Activated CD4-positive, alpha-beta T cell treated with anti-CD3 and anti-CD28 coated beads for 48 hours (primary cell): ENCODE results near the gene DAPL1.

Source experiments
- DNase-seq: peaks from one replicate; pipeline ENCODE4 v3.0.0-alpha.2; 2020

DAPL1 gene

DNA sequence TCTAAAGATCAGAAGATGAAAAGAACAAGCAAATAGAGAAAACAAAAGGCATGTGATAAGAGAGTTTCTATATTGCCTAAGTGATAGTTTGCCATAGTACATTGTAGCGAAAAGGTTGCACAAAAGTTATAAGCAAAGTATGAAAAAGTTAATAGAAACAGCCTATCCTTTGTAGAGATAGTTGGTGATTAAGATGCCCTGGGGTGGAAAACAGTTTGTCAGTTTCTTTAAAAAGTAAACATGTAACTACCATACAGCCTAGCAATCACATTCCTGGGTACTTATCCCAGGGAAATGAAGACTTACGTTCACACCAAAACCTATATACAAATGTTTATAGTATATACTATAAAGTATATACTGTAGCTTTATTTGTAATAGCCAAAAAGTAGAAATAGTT lies 16.9 kb upstream of the DAPL1 start:
- DNase-seq: no peak

DNA sequence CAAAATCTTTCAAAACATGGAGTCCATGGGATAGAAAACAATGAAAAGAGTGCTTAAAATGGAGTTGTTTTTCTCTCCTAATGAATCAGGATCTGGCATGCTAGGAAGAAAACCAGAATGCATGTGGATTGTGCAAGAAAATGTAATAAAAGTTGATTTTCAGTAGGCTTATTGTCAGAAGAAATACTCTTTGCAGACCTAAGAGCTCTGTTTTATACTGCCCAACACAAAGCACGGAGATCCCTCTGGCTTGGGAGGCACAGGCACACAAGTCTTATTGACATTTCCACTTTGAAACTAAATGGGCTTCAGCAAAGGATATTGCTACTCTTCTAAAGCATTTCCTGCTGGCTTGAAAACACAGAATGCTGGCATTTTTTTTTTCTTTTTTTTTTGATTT lies 15.5 kb upstream of the DAPL1 start:
- DNase-seq: no peak

DNA sequence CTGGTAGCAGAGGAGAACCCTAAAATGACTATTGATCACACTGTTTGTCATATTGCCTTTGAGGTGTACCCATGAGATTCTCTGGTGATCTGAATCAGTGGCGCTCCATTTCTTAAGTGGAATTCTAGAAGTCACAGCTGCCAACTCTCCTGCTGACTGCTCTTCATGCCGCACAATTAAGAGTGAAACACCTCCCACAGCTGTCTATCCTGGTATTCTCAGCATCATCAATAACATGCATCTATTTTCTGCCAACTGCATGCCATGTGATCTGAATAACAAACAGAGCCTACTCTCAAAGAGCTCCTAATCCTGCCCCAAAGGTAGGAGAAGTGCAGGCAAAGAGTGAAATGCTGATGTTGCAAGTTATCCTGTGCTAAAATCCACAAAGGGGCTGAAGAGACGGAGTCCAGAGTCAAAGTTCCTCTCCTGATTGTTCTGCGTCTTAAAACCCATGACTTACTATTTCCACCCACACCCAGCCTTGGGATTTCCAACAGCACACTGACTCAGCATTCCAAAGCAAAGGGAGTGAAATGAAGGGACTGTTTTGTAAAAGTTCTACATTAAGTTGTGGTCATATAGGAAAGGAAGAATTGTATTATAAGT lies 13.7 kb upstream of the DAPL1 start:
- DNase-seq: no peak

DNA sequence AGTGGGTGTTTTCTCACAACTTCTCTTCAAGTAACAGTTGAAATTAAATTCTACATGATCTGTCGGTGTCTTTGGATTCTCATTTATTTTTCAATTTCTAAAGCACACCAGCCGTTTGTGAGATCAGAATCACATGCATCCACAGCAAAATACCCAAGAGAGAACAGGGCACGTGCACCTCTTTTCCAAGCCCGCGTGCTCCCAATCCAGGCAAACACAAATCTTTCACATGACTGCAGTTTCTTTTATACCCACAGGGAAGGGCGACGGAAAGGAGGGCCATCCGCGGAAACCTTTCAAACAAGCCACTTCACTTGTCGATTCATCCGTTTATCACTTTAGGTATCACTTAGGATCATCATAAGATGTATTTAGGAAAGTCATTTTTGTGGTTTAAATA lies 13.0 kb upstream of the DAPL1 start:
- no peak for DNase-seq

DNA sequence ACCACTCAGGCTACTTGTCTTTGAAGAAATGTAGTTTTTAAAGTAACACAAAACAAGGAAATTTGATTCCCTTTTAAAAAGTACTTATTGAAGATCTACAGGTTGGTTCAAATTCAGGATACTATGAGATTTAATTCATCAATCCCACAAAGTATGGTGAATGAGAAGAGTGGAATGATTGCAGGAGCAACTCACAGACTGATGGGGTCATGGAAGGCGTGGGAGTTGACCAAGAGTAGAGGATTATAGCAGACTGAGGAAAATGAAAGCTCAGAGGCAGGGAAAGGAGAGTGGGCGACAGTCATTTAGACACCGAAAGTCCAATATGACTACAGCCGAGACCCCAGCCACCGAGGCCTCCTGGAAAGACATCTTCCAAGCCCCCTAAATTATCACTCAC lies 12.5 kb upstream of the DAPL1 start:
- no peak for DNase-seq

DNA sequence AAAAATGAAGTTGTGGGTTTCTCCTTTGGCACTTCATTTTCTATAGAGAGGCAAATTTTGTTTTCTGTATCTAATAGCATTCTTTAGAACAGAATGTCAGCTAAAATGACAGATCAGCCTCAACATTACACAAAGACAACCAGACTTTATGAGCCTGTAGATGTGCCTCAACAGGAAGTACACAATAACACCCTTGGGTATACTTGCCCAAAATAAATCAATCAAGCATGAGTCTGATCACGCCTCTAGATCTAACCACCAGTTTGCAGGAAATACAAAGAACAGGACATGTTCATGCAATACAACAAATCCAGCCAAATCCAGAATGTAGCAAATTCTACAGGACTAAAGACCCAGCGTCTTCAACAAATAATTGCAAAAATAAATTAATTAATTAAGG lies 11.2 kb upstream of the DAPL1 start:
- DNase-seq: no peak

DNA sequence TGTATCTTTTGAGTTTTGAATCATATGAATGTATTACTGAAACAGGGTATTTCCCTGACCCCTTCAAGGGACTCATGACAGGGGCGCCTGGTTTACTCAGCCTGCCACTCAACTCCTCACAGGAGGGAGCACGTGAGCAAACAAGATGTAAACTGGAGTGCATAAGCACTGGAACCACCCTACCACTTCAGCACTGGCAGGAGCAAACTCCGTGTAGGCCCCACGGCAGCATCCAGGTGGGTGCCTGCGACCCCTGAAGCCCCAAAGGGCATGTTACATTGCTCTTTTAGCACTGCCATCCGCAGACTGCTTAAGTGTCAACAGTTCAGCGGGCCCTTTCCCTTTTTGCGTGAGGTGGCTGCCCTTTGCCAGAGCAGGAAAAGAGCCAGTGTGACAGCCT lies 8.2 kb upstream of the DAPL1 start:
- DNase-seq: no peak

DNA sequence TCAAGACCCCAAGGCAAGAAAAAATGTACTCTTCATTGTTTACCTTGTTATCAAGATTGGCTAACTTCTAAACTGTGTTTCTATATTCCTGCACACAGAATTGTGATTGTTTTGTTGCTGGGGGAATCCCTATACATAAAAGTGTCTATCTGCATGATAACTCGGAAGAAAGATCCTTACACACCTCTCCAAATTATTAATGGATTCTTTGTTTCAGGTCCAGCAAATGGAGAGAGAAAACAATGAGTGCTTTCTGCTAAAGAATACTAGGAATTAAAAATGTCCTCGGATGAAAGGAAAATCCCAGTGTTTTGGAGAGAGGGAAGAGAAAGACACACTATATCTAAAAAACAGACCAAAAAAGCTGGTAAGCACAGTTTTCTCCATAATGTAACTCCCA lies 6.2 kb upstream of the DAPL1 start:
- no peak for DNase-seq

DNA sequence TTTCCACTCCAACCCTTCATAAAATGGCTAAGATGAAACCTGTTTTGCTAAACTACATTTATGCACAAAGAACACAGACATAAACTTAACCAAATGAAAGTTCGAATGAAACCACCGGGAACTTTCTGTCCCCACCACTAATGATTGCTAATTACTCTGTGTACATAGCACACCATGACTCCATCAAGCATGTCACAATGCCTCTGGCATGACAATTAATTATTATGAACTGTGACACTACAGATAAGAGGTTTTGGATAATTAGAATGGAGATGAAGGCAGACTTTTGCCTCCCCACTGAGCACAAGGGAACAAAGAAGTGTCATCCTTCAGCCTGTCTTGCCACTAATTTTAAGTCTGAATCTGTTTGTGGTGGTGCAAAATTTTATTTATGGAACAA lies 1.5 kb downstream of the DAPL1 start:
- no peak for DNase-seq

DNA sequence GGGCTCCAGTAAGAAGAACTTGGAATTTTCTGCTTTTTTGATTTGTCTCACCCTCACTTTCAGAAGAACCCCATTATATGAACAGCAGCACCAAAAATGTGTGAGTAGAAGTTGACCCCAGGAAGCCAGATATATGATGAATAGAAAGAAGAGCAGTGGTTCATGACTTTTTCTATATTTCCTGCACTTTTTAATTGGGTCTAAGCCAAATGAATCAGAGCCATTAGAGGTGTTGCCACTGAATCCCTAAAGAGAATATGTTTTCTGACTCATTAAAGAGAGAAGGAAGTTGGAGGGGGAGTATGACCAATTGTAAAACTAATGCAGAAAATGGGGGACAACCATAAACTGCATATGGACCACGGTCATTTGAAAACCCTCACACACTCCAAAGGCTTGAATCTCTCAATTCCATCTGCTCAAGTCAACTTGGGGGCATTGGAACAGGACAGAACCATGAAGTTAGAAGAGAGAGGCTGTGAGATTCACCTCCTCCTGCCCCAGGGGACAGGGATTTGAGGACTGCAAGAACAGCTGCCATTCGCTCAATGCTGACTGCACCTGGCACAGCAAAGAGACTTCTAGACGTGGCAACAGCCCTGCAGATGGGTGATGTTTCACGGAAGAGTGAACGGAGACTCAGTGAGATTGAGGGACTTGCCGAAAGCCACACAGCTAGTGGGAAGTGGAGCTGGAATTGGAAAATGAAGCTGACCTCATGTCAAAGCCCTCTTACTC lies 3.0 kb downstream of the DAPL1 start:
- no peak for DNase-seq

DNA sequence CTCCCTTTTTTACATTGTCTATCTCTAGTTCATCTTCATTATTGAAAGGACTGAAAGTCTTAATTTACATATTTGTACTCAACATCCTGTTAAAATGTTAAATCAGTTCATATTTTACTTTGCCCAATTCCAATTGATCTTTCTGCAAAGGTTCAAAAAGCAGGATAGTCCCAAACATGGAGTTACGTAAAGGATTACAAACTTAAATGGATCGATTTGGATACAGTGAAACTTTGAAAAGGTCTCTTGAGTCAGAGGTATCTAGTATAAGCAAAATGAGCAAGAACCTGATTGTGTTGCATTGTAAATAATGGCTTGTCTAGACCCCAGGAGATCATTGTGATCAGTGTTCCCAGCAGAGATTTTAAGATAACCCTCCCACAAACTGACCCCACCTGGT lies 4.1 kb downstream of the DAPL1 start:
- DNase-seq: no peak

DNA sequence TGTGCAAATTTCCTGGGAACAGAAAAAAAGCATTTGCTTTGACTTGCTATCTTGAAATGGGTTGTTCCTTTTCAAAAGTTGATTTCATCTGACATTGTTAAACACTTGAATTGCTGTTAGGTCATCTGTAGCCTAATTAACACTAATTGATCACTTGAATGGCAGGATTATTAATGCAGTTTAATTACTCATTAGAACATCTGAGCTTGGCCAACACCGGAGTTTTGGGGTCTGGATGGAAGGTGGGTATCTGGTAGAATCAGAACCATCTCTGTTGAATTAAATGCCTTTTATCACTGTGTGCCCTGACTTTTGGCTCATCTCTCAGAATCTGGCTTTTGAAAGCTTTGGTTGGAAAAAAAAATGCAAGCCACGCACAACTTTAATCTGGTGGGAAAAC lies 8.4 kb downstream of the DAPL1 start:
- no peak for DNase-seq

DNA sequence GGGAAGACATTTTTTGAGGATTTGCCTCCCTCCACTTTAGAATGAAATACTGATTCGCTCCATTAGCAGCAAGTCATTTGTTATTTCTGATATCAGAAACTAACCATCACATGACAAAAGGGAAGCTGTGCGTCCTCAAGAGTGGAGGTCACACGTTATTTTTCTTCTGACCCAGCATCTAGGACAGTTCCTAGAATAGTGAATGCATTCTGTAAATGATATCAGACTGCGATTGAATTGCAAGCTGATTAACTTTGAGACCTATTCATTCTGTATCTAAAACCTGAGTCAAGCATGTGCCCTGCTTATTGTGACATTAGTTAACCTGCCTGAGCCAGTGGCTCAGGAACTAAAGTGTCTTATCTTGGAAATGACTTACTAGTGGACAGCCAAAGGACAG lies 10.1 kb downstream of the DAPL1 start:
- DNase-seq: no peak

DNA sequence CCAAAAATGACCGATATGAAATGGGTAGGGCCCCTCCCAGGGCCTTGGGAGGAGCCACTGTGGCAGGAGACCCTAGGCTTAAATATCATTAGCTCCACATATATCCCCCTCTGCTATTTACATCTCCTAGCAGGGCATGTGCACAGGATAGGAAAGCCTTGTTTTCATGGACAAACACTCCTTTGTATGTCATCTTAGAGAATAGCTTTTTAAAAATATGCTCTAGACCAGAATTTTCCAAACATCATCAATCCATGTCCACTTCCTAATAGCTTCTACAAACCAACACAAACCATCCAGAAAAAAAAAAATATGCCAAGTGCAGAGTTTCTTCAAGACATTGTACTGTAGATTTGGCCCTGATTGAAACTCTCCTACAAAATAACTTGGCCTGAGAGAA lies 10.8 kb downstream of the DAPL1 start:
- DNase-seq: no peak

DNA sequence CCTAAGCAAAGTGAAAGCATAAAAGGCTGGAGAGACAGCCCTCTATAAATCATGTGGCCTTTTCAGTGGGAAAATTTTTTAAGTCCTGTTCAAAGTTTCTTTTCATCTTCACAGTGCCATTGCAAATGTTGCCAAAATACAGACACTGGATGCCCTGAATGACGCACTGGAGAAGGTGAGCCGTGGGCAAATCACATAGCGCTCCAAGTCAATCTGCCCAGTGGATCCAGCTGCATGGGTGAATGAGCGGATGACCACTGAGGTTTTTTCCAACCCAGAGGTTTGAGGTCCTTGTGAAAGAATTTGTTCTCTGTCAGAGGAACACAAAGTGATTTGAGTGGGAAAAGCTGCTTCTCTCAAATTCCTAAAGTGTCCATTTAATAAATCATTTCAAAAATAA lies 11.8 kb downstream of the DAPL1 start:
- DNase-seq: no peak

DNA sequence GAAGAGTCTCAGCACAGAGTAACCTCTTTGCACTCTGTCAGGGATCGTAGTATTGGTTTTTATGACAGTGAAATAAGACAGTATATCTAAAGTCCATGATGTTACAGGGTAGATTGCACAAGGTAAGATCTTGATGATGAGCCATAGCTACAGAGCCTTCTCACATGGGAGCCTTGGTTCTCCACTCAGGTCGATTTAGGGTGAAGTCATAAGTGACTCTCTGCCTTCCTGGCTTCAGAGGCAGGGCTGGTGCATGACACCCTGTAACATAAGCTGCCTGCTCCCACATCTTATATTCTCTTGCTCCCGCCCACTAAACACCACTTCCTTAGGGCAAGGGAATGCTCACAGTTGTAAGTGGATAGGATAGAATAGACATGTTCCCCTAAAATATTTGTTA lies 13.3 kb downstream of the DAPL1 start:
- DNase-seq: no peak

DNA sequence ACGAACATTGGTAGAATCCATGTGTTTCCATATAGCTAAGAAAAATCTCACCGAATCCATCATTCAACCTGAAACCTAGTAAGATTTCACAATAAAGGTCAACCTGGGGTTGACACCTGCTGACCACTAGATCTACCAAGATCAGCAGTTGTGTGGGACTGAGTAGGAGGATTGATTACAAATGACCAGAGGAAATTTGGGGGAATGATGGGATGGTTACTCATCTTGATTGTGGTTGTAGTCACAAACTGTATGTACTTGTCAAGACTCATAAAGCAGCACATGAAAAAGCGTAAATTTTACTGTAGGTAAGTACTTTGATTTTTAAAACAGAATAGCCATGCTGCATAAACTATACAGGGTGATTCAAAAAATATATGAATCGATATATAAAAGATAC lies 14.7 kb downstream of the DAPL1 start:
- DNase-seq: no peak

DNA sequence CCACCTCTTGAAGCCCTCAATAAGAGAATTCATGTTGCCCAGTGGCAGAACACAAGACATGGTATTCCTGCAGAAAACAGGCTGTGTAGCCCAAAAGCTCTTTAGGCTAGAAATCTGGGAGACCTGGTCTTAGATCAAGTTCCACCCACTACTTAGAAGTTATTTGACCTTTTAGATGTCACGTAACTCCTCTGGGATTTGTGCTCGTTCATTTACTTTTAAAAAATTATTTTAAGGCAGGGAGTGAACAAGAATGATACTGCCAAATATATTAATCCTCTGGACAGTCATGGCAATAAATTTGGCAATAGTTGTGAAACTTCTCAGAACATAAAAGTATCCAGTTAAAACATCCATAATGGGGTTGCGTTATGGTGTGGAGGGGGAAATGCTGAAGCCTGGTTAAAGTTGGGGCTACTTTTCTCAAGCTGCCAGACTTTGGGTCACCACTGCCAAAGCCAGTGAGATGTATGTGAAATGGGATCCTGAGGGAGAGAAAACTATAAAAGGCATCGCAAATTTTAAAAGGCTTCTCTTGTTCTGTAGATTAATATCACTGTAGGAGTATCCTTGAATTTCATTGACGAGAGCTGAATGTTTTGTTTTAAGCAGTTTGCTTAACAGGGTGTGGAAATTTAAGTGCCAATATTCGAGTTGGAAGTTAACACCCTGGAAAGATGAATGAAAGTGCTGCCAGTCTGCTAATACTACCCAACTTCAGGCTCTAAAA lies 15.8 kb downstream of the DAPL1 start:
- no peak for DNase-seq

DNA sequence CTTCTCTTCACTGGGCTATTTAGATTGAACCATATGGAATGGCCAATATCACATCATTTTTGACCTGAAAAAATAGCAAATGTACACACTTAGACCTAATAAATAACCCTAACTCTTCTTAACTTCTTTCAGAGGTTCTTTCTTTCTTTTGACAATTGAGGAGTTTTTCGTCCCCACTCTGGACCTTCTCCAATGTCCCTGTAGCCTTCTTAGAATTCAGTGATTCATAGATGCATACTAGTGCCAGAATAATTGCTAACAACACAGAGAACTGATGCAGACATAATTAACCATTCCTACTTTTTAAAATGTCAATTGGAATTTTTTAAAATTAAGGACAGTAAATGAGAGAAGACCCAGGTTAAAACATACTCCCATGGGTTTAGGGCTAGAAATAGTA lies 20.0 kb downstream of the DAPL1 start:
- no peak for DNase-seq

DNA sequence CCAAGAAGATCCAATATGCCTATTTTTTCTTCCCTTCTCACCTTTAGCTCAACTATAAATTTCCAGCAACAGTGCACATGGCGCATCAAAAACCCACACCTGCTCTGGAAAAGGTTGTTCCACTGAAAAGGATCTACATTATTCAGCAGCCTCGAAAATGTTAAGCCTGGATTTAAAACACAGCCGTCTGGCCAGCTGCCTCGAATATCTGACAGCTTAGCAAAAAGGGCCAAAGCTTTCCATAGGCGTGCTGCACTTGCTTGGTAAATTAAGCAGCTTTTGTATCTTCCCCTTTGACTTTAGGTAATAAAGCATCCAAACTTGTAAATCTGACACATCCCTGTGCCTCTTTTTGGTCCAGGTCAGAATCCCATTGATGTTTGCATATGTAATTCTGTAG lies 20.5 kb downstream of the DAPL1 start:
- DNase-seq: no peak

DNA sequence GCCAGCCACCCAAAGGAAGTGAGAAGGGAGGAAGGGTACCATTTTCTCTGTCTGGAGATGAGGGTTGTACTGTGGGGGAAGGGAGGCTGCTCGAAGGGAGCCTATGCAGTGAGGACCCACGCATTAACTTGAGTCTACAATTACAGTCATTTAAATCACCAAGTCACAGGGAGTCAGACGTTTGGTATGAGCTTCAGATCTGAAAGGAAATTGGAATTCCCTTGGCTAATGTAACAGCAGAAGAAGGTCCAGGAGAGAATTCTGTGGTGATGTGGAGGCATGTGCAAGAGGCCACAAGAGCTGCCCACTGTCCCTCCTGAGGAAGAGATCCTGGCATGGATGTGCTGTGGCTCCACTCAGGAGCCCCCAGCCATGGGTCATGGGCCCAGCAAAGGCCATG lies 22.5 kb downstream of the DAPL1 start:
- DNase-seq: no peak

DNA sequence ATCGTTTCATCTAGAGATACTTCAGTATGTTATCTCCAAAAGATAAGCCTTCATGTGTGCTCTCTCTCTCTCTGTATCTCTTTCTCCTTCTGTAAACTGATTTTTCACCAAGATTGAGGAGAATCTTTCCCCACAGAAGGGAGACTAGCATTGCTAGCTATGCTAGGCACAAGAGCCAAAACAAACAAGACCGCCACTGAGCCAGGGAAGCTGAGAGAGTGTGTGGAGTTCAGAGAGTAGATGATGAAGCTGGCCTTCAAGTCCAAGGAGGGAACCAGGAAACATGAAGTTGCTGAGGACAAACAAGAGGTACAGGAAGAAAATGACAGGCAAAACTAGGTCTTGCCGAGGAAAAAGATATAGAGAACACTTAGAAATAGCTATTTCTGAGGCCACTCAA lies 23.4 kb downstream of the DAPL1 start:
- no peak for DNase-seq

DNA sequence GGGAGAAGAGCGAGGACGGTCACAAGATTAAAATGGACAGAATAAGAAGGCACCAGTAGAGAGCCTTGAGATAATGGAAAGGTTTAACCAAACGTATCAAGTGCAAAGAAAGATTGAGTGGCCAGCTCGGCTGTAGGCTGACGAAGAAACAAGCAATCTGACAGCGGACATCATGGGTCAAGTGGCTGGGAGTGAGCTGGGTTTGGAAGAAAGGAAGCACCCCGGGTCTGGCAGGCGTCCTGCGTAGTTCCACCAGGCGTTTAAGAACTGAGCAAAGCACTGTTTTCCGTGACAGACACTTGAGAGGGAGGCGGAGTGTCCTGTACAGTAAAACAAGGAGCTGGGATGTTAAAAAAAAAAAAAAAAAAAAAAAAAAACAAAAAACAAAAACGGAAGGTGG lies 27.1 kb downstream of the DAPL1 start:
- no peak for DNase-seq

DNA sequence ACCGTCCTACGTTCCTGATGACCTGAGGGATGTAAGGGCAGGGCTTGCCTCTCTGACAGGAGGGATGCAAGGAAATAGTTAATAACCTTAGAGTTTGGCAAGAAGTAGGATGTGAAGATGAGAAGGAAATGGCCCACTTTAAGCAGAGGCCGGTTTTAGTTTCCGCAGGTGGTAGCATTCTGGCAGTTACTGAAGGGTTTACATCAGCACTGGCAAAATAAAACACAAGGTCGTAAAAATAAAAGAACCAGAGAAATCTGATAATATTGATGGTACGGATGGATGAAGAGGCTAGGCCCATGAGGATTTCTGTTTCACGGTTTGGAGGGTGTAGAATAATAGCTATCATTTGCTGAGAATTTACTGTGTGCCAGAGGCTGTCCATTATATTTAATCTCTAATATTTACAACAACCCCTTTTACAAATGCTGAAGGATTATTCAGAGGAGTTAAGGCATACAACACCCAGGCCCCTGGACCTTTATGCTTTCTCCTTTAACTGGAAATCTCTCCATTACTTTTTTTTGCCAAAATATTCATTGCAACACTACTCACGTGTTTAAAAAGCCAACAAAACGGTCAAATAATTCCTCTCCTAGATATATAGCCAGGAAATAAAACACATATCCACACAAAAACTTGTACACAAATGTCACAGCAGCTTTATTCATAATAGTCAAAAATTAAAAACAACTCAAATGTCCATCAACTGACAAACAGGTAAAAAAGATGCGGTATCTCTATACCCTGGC lies 28.5 kb downstream of the DAPL1 start:
- DNase-seq: no peak
